ENCODE results near the gene PELO. TPM values are rescaled to one million over a fixed set of nuclear protein-coding genes. Genes with fewer than 3 reads are reported as not detected.

PELO gene
- total and polyA plus RNA-seq, 2 donors (not counting 3 experiments of a cell fraction or from before 2014, with no cell fraction given): 8.6 to 13.2 TPM

DNA sequence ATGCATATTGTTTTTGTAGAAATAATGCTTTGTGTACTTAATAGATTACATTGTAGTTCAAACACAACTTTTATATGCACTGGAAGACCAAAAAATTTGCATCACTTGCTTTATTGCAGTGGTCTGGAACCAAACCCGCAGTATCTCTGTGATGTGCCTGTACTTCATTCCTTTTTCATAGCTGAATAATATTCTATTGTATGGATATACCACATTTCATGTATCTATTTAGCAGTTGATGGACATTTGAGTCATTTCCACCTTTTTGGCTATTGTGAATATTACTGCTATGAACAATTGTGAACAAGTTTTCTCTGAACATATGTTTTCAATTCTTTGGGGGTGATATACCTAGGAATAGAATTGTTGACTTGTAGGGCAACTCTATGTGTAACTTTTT lies 40.1 kb downstream of the PELO start:
- intact Hi-C loops (cut with micrococcal nuclease): no loop called here

DNA sequence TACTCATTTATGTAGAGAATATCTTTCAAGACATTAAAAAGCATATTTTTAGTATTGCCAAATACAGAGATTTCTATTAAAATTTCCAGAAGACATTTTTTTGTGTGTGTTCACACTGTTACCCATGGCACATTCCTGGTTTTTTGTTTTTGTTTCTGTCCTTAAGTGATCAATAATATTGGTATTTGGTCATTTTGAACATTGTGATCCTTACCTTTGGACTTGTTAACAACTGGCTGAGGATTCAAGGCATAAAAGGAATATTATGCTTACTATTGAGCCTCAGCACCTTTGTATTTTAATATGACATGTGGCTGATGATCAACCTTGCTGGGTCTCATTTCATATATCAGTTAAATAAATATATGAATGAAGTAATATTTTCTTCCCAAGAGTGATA lies 41.9 kb downstream of the PELO start:
- H4K20me1 ChIP-seq (replicated peaks; ENCODE audit: control insufficient read depth, extremely low read depth, insufficient read depth, low read length): no peaks in the 10 kb centered on the region
- TF ChIP-seq GATA2 (IDR thresholded peaks at IDR 0.05; ENCODE audit: insufficient read depth, insufficient read length, low read depth, low read length): no peak
- TF ChIP-seq FOS (IDR thresholded peaks at IDR 0.05; ENCODE audit: borderline replicate concordance, insufficient read depth, low read length): no peak
- TF ChIP-seq POLR2A (IDR thresholded peaks at IDR 0.05; ENCODE audit: low read depth, low read length): no peak
- no peak for TF ChIP-seq JUN (IDR thresholded peaks at IDR 0.05; ENCODE audit: borderline replicate concordance, insufficient read depth, insufficient read length, low read depth)
- H3K4me2 ChIP-seq (ENCODE audit: insufficient read depth, low read length): no peak overlapping the region
- H3K4me3 ChIP-seq (replicated peaks in 1 of 3; ENCODE audit: insufficient read depth in 1 of 3, low read depth in 1 of 3, low read length in 3 of 3): no peak overlapping the region
- no TSS peak for BruUV-seq (replicated peaks)
- H3K9ac ChIP-seq (replicated peaks; ENCODE audit: extremely low read depth, insufficient read depth, low read length): no peak overlapping the region
- no peaks in the 10 kb centered on the region for H3K9me1 ChIP-seq (replicated peaks; ENCODE audit: control insufficient read depth, extremely low read depth, insufficient read depth, low read length)
- H2AFZ ChIP-seq (ENCODE audit: low read depth, low read length): no peak overlapping the region
- no peaks in the 10 kb centered on the region for H3K36me3 ChIP-seq (ENCODE audit: control insufficient read depth in 2 of 2, extremely low read depth in 1 of 2, insufficient read depth in 2 of 2, low read length in 2 of 2)
- FAIRE-seq (no peak), DNase-seq (ENCODE audit: low read depth, low spot score) (no peak)
- H3K27me3 ChIP-seq (ENCODE audit: control insufficient read depth in 2 of 2, insufficient read depth in 2 of 2, low read length in 2 of 2): no peaks in the 10 kb centered on the region
- POLR2A ChIA-PET: interaction anchor here (0.6 kb wide), 1 partner anchor 19 kb away, joined by 3 read pairs; no protein-coding TSS in a partner anchor
- H3K4me1 ChIP-seq (ENCODE audit: control insufficient read depth, extremely low read depth, insufficient read depth, low read length): no peaks in the 10 kb centered on the region
- CTCF ChIA-PET: no interaction called here
- H3K79me2 ChIP-seq (ENCODE audit: control insufficient read depth, insufficient read depth, low read length): no peaks in the 10 kb centered on the region
- intact Hi-C loops (cut with micrococcal nuclease): no loop called here
- H3K9me3 ChIP-seq (replicated peaks; ENCODE audit: control insufficient read depth, insufficient read depth, low read length): peaks cover 2% of the 10 kb centered on the region
- dilution Hi-C loops (cut with MboI; ENCODE audit: extremely low pct_ligation_motif_present, low sequenced_read_pairs): no loop called here
- H3K27ac ChIP-seq (ENCODE audit: insufficient read depth, low read depth, low read length): no peak overlapping the region

More for the DNA sequence above, 40.1 kb downstream of the PELO start:
- ChIA-PET POLR2A (no interaction called here), CTCF (no interaction called here)
- H3K9ac ChIP-seq (replicated peaks; ENCODE audit: extremely low read depth, insufficient read depth, low read length): no peak overlapping the region
- no peak overlapping the region for H3K4me3 ChIP-seq (replicated peaks in 1 of 3; ENCODE audit: insufficient read depth in 1 of 3, low read depth in 1 of 3, low read length in 3 of 3)
- no peaks in the 10 kb centered on the region for H3K27me3 ChIP-seq (ENCODE audit: control insufficient read depth in 2 of 2, insufficient read depth in 2 of 2, low read length in 2 of 2)
- H3K4me1 ChIP-seq (ENCODE audit: control insufficient read depth, extremely low read depth, insufficient read depth, low read length): no peaks in the 10 kb centered on the region
- dilution Hi-C loops (cut with MboI; ENCODE audit: extremely low pct_ligation_motif_present, low sequenced_read_pairs): no loop called here
- no peaks in the 10 kb centered on the region for H4K20me1 ChIP-seq (replicated peaks; ENCODE audit: control insufficient read depth, extremely low read depth, insufficient read depth, low read length)
- no peaks in the 10 kb centered on the region for H3K9me1 ChIP-seq (replicated peaks; ENCODE audit: control insufficient read depth, extremely low read depth, insufficient read depth, low read length)
- no peak overlapping the region for H3K4me2 ChIP-seq (ENCODE audit: insufficient read depth, low read length)
- H3K36me3 ChIP-seq (ENCODE audit: control insufficient read depth in 2 of 2, extremely low read depth in 1 of 2, insufficient read depth in 2 of 2, low read length in 2 of 2): no peaks in the 10 kb centered on the region
- no TSS peak for BruUV-seq (replicated peaks)
- no peaks in the 10 kb centered on the region for H3K79me2 ChIP-seq (ENCODE audit: control insufficient read depth, insufficient read depth, low read length)
- H2AFZ ChIP-seq (ENCODE audit: low read depth, low read length): no peak overlapping the region
- H3K9me3 ChIP-seq (replicated peaks; ENCODE audit: control insufficient read depth, insufficient read depth, low read length): peaks cover 2% of the 10 kb centered on the region
- TF ChIP-seq POLR2A (IDR thresholded peaks at IDR 0.05; ENCODE audit: low read depth, low read length) (no peak), EZH2 (IDR thresholded peaks at IDR 0.05; ENCODE audit: borderline replicate concordance, low read depth, low read length, severe bottlenecking) (no peak), FOS (IDR thresholded peaks at IDR 0.05; ENCODE audit: borderline replicate concordance, insufficient read depth, low read length) (no peak), MYC (IDR thresholded peaks at IDR 0.05; ENCODE audit: low read depth, low read length) (no peak)
- H3K27ac ChIP-seq (ENCODE audit: insufficient read depth, low read depth, low read length): no peak overlapping the region
- DNase-seq (ENCODE audit: low read depth, low spot score): no peak
- FAIRE-seq: no peak

Data from endothelial cell of umbilical vein (primary cell).